ENCODE results near the gene ATP6V0D1.
"Not testable (repeated sequence)": the region's sequence is repeated elsewhere in the genome, so short reads cannot be mapped to it uniquely, and the experiment has no call there.

The ATP6V0D1 gene

DNA sequence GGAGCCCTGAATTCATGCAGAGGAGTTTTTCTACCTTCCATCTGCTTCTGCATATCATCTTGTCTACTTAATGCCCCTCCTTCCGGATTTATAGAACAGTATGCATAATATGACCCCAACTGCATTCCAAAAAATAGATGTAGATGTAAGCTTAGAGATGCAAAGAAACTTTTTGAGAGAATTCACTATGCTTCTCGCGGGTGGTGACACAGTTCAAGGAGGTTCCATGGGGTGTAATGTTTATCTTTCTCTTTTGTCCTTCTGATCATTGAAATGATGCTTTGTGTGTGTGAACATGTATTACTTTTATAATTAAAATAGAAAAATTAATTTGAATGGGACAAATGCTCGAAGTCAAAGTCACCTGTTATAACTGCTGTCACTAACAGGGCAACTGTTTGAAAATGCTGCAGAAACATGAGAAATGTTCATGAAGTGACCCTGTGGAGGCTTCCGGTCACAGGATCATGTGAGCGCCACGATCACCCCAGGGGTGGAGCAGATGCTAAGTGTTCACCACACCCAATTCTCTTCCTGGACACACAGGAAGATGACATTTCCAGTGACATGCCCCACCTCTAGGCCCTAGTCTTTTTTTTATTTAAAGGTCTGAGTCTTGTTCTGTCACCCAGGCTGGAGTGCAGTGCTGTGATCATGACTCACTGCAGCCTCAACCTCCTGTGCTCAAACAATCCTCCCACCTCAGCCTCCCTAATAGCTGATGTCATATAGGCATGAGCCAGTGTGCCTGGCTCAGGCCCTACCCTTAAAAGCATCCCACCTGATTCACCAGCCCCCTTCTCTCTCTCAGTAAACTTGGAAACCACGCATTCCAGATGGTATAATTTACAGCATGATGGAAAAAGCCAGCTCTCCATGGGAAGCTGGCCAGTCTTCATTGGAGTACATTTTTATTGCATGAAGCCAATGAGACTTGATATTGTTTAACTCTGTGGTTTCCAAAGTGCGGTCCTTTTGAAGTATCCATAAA lies 23.4 kb upstream of the ATP6V0D1 start:
- peak; percentile 32 to 69 for DNase-seq

GRCh38 chr16:67499106-67499505 lies 18.1 kb upstream of the ATP6V0D1 start:
- DNase-seq = peak; percentile 8 to 78

DNA sequence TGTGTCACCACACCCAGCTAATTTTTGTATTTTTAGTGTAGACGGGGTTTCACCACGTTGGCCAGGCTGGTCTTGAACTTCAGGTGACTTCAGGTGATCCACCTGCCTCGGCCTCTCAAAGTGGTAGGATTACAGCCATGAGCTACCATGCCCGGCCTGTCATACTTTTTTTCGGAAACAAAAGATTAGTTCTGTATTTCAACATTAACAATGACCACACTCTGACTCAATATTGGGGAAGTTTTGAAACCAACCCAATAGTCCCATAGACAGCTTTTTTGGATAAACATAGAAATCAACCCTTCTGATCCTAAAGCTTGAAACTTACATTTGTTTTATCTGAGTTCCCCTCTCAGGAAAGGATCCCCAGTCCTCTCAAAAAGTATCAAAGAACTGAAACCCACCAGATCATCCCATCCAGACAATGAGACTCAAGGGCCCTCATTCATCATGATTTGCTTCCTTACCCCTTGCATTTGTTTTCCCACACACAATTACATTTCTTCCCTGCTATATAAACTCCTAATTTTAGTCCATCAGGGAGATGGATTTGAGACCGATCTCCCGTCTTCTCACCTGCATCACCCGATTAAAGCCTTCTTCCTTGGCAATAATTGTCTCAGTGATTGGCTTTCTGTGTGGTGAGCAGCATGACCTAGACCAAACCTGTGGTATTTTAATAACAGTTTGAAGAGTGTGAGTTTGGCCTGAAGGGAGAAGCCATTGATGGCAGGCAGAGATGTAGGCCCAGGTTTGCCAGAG lies 9.6 kb upstream of the ATP6V0D1 start:
- DNase-seq = no peak

DNA sequence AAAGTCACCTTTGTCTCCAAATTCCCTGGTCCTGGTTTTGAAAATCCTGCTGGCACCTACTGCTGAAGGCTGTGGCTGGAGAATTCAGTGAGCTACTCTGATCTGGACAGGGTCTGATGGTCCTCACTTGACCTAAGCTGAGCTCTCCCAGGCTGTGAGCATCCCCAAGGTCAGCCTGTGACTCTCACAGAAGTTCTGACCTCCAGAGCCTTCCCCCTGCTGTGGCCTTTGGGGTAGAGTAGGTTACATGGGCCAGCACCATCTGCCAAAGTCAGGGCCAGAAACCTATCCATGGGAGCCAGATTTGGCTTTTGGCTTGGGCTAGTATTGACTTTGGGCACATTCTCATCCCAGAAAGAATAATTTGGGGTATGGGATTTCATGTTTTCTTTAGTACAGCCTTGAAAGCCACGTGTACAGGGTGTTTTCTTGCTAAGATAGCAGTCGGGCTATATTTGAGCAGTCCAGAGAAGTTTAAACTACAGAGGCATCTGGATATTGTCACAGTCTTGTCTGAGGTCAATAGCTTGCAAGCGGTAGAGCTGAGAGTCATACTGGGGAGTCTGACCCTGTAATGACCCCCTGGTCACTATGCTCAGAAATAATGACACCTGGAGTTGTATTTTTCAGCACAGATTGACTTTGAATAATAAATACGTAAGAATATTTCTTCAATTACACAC lies 8.6 kb upstream of the ATP6V0D1 start:
- DNase-seq = peak in 1 of 2 experiments; percentile 24

- not testable (repeated sequence) for DNase-seq
Measured at GRCh38 chr16:67487561-67487960, 6.6 kb upstream of the ATP6V0D1 start.

- DNase-seq = no peak
Measured at GRCh38 chr16:67486805-67487204, 5.8 kb upstream of the ATP6V0D1 start.

DNA sequence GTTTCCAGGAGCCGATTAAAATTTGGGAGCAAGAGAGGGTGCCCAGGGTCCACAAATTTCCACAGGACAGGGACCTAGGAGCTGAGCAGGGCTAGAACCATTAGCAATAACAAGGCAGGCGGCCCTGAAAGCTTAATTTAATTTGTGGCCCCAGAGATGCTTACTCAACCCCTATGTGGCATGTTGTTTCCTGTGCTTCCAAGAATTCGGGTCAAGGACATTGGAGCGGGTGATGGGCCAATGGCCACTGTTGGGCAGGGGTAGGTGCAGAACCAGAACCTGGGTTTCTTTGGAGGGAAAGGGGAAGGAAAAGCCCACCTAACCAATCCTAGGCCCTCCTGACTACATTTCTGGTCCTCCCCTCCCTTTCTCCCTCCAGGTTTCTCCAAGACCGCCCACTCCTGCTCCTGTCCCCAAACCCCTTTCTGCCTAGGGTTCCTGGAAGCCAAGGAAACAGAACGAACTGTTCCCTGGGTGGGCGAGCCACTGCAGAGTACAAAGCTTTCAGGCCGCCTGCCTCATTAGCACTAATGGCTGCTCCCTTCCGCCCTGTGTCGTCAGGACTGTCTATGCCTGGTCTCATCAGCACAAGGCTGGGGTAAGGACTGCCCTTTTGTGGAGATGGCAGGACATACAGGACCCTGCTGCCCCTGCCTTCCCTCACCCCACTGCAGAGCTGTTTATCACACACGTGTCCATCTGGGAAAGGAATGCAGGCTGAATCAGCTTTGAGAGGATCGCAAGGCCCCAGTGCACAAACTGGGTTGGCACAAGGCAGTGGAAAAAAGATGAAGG lies 3.0 kb upstream of the ATP6V0D1 start:
- no peak for DNase-seq

- no peak for DNase-seq
Measured at GRCh38 chr16:67483150-67483549, 2.2 kb upstream of the ATP6V0D1 start, which contains the start of gene AGRP. Gene AGRP (minus strand): TSS chr16:67483547. CDS start chr16:67483398, 149 bp downstream.

GRCh38 chr16:67482233-67482924 lies 1.4 kb upstream of the ATP6V0D1 start:
- DNase-seq = no peak

GRCh38 chr16:67481561-67482232 lies 740 bp upstream of the ATP6V0D1 start:
- peak in 1 of 2 experiments; percentile 48 for DNase-seq

- DNase-seq = no peak
Measured at GRCh38 chr16:67477960-67478554, 2.9 kb downstream of the ATP6V0D1 start.

- no peak for DNase-seq
Measured at GRCh38 chr16:67474551-67475455, 6.2 kb downstream of the ATP6V0D1 start.

DNA sequence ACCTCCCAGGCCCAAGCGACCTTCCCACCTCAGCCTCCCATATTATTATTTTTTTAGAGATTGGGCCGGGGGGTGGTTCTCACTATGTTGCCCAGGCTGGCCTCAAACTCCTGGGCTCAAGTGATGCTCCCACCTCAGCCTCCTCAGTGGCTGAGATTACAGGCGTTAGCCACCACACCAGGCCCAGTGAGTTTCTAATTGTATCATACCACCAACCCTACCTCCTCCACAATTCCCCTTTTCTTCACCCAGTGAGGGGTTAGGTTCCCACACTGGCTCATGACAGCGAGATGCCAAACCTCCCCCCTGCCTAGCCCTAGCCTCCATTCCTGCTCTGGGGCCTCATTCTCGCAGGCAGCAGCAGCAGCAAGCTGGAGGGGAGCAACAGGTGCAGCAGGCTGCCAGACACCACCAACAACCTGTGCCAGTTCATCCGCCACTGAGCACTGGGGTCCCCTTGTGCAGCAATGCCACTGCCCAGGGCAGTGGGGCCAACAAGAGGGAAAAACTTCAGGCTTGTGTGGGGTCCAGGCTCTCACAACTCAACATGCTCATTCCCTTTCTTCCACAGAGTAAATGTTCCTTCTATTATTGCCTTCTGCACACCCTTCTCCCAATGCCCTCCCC lies 9.1 kb downstream of the ATP6V0D1 start:
- no peak for DNase-seq

DNA sequence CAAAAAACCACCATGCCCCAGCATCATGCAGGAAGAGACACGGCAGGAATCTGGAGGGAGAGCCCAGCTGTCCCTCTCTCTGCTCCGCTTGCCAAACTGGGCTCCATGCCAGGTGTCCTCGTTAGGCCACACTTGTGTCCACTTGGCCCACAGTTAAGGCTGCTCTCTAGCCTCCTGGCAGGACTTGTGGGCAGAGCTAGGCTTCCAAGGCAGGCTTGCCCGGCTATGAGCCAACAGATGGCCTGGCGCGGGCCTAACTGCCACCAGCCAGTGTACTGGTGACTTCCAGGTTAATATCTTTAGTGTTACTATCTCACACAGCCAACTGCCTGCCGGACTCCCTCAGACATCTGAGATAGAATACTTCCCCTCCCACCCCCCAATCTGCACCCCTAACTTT lies 10.6 kb downstream of the ATP6V0D1 start:
- DNase-seq = peak in 1 of 2 experiments; percentile 83

- no peak for DNase-seq
Measured at GRCh38 chr16:67468731-67469130, 12.2 kb downstream of the ATP6V0D1 start.

DNA sequence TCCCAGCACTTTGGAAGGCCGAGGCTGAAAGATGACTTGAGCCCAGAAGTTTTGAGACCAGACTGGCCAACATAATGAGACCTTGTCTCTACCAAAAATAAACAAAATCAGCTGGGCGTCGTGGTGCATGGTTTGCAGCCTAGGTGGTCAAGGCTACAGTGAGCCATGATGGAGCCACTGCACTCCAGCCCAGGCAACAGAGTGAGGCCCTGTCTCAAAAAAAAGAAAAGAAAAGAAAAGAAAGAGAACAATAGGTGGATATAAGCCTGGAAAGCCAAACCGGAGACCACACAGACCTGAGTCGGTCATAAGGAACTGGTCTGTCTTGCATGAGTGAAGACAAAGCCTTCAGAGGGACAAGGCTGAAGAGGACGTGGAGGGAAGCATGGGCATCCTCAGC lies 14.4 kb downstream of the ATP6V0D1 start:
- DNase-seq = no peak

DNA sequence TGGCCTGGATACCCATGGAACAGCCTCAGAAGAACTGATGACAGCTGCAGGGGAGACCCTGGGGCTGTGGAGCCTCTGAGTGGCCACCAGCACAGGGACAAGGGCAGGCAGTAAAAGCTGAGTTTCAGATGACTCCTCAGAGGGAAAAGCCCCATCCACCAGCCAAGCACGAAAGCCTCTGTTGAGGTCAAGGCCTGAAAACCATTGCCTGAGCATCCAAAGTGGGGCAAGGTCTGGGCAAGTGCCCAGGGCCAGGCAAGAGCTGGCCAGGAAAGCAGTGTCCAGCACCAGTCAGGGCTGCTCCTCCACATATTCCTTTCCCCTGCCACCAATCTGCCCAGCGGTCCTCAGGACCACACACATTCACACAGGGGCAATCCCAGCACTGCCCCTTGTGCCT lies 16.4 kb downstream of the ATP6V0D1 start:
- no peak for DNase-seq

DNA sequence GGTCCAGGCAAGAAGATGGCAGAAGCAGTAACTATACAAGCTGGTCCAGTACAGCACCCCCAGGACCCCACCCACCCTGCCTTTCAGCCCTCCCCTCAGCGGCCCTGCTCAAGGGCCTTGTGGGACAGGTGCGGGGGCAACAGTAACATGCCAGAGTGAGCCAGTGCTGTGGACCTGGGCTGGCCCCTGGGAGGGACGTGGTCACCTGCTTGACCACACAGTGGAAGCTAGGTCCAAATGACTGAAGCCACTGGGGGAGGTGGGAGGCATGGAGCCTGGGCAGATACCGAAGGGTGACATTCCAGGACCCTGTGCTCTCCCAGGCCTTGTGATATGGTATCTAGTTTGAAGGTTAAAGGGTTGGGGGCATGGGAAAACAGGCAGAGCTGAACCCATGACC lies 17.3 kb downstream of the ATP6V0D1 start:
- no peak for DNase-seq

GRCh38 chr16:67463059-67463458 lies 17.9 kb downstream of the ATP6V0D1 start:
- DNase-seq = no peak
